ENCODE measurements around the gene PGLYRP2. TPM values are rescaled to one million over a fixed set of nuclear protein-coding genes. Genes with fewer than 3 reads are reported as not detected.
A peak's percentile ranks its signal among the peaks of the same experiment; 100 is the strongest.

Gene PGLYRP2
- total and polyA plus RNA-seq, 2 of the 13 experiments (the other 11 are each of a cell fraction or from before 2014, with no cell fraction given) = 0.04 to 1.0 TPM

GRCh38 chr19:15438577-15438976 is 40.7 kb downstream of the PGLYRP2 start:
- ChIA-PET CTCF (ENCODE audit: low intra/inter-chr PET ratio, low total read pairs) (interaction anchor here (1.6 kb wide), 1 partner anchor 19 kb away, joined by 5 read pairs; no protein-coding TSS in a partner anchor), POLR2A (no interaction called here)
- H3K4me3 ChIP-seq (replicated peaks in 1 of 3; ENCODE audit: insufficient read depth in 1 of 3, low read depth in 2 of 3, low read length in 3 of 3) = no peak overlapping the region
- H4K20me1 ChIP-seq (ENCODE audit: insufficient read depth, low read length) = no peaks in the 10 kb centered on the region
- no peak overlapping the region for H3K9ac ChIP-seq (ENCODE audit: insufficient read depth, low read depth, low read length)
- no peak for TF ChIP-seq ZNF510 (CRISPR knock-in tag; IDR thresholded peaks at IDR 0.05; ENCODE audit: low read depth)
- TF ChIP-seq CSRNP2 (CRISPR knock-in tag; conservative IDR thresholded peaks at IDR 0.05; ENCODE audit: low read depth) = no peak
- TF ChIP-seq ZNF572 (CRISPR knock-in tag; IDR thresholded peaks at IDR 0.05) = 0 out of 2 replicates have a peak, but pooled peaks have one; percentile 50
- in situ Hi-C loops (cut with HindIII; ENCODE audit: extremely low pct_ligation_motif_present, low pct_unique_long_range_greater_than_20kb) = no loop called here
- ATAC-seq (no peak), DNase-seq (ENCODE audit: low spot score) (no peak), FAIRE-seq (no peak)
- peak overlapping the region; percentile 72 for H3K4me2 ChIP-seq (ENCODE audit: low read depth, low read length)
- no peak overlapping the region for H2AFZ ChIP-seq (ENCODE audit: low read length)
- no peaks in the 10 kb centered on the region for H3K9me3 ChIP-seq (ENCODE audit: low read length)
- intact Hi-C loops (cut with micrococcal nuclease; ENCODE audit: unreplicated experiment) = no loop called here
- H3K27me3 ChIP-seq (ENCODE audit: control insufficient read depth in 1 of 2, insufficient read depth in 2 of 2, low read length in 2 of 2) = no peaks in the 10 kb centered on the region
- no peaks in the 10 kb centered on the region for H3K36me3 ChIP-seq (replicated peaks in 1 of 2; ENCODE audit: control insufficient read depth in 1 of 2, insufficient read depth in 2 of 2, low read length in 2 of 2)
- H3K79me2 ChIP-seq (ENCODE audit: insufficient read depth, low read length) = no peaks in the 10 kb centered on the region
- 95% methylated on average over 14 of the region's 27 CpGs for WGBS (ENCODE audit: low lambda C conversion rate)
- BruUV-seq (replicated peaks) = no TSS peak
- H3K4me1 ChIP-seq (ENCODE audit: insufficient read depth, low read length) = peaks cover 34% of the 10 kb centered on the region
- H3K27ac ChIP-seq (ENCODE audit: extremely low read length, insufficient read depth, low read length) = peak overlapping the region; percentile 78

GRCh38 chr19:15438124-15438496 is 41.2 kb downstream of the PGLYRP2 start:
- Histone ChIP-seq H4K20me1 (ENCODE audit: insufficient read depth, low read length) (no peaks in the 10 kb centered on the region), H3K4me3 (replicated peaks in 1 of 3; ENCODE audit: insufficient read depth in 1 of 3, low read depth in 2 of 3, low read length in 3 of 3) (peak overlapping the region in 2 of 3 experiments; percentile 3 to 54; a peak in 3 of 6 replicates), H3K9ac (ENCODE audit: insufficient read depth, low read depth, low read length) (peak overlapping the region; percentile 40; the same call in 1 of the 2 replicates), H3K9me3 (ENCODE audit: low read length) (no peaks in the 10 kb centered on the region), H3K79me2 (ENCODE audit: insufficient read depth, low read length) (no peaks in the 10 kb centered on the region), H3K27ac (ENCODE audit: extremely low read length, insufficient read depth, low read length) (peak overlapping the region; percentile 78), H3K4me1 (ENCODE audit: insufficient read depth, low read length) (peaks cover 38% of the 10 kb centered on the region), H3K4me2 (ENCODE audit: low read depth, low read length) (peak overlapping the region; percentile 72), H2AFZ (ENCODE audit: low read length) (no peak overlapping the region), H3K36me3 (replicated peaks in 1 of 2; ENCODE audit: control insufficient read depth in 1 of 2, insufficient read depth in 2 of 2, low read length in 2 of 2) (no peaks in the 10 kb centered on the region), H3K27me3 (ENCODE audit: control insufficient read depth in 1 of 2, insufficient read depth in 2 of 2, low read length in 2 of 2) (no peaks in the 10 kb centered on the region)
- 0% methylated on average over 2 of the region's 2 CpGs for WGBS (ENCODE audit: low lambda C conversion rate)
- in situ Hi-C loops (cut with HindIII; ENCODE audit: extremely low pct_ligation_motif_present, low pct_unique_long_range_greater_than_20kb) = no loop called here
- no TSS peak for BruUV-seq (replicated peaks)
- ChIA-PET POLR2A (no interaction called here), CTCF (ENCODE audit: low intra/inter-chr PET ratio, low total read pairs) (interaction anchor here (1.6 kb wide), 1 partner anchor 18 kb away, joined by 5 read pairs; no protein-coding TSS in a partner anchor)
- DNase-seq (ENCODE audit: low spot score) (peak; percentile 57), ATAC-seq (peak; percentile 80), FAIRE-seq (peak; percentile 73)
- intact Hi-C loops (cut with micrococcal nuclease; ENCODE audit: unreplicated experiment) = no loop called here
- TF ChIP-seq RAD51 (IDR thresholded peaks at IDR 0.05; ENCODE audit: borderline replicate concordance) = no peak
- no peak for TF ChIP-seq PCBP2 (optimal IDR thresholded peaks at IDR 0.05; ENCODE audit: low read depth, low read length, poor library complexity, severe bottlenecking)
- TF ChIP-seq ZNF670 (CRISPR knock-in tag; IDR thresholded peaks at IDR 0.05; ENCODE audit: borderline replicate concordance) = no peak
- no peak for TF ChIP-seq ZSCAN20 (CRISPR knock-in tag; IDR thresholded peaks at IDR 0.05; ENCODE audit: borderline replicate concordance)
- TF ChIP-seq KMT2A (CRISPR knock-in tag; IDR thresholded peaks at IDR 0.05) = no peak
- no peak for TF ChIP-seq ESRRA (CRISPR knock-in tag; IDR thresholded peaks at IDR 0.05; ENCODE audit: low read depth)
- peak; percentile 32 for TF ChIP-seq ZEB1 (IDR thresholded peaks at IDR 0.05; ENCODE audit: insufficient replicate concordance, low read depth)
- no peak for TF ChIP-seq ZNF619 (CRISPR knock-in tag; IDR thresholded peaks at IDR 0.05)
- TF ChIP-seq NFKBIZ (CRISPR knock-in tag; IDR thresholded peaks at IDR 0.05) = no peak
- TF ChIP-seq ZNF263 (CRISPR knock-in tag; IDR thresholded peaks at IDR 0.05) = no peak
- TF ChIP-seq PHF21A (CRISPR knock-in tag; IDR thresholded peaks at IDR 0.05) = peak; percentile 30; the same call in 1 of the 2 replicates
- TF ChIP-seq ZNF709 (CRISPR knock-in tag; IDR thresholded peaks at IDR 0.05) = 0 out of 2 replicates have a peak, but pooled peaks have one; percentile 50
- TF ChIP-seq HOXA3 (CRISPR knock-in tag; IDR thresholded peaks at IDR 0.05) = 0 out of 2 replicates have a peak, but pooled peaks have one; percentile 12
- no peak for TF ChIP-seq ZNF530 (CRISPR knock-in tag; IDR thresholded peaks at IDR 0.05; ENCODE audit: low read depth)
- TF ChIP-seq E2F5 (CRISPR knock-in tag; conservative IDR thresholded peaks at IDR 0.05) = no peak
